ENCODE results near the gene MSI2.

- TF ChIP-seq CTCF (IDR thresholded peaks at IDR 0.05; ENCODE audit: insufficient read depth, low read length, poor library complexity, severe bottlenecking) = peak; percentile 80
- no peak for TF ChIP-seq EZH2phosphoT487 (conservative IDR thresholded peaks at IDR 0.05; ENCODE audit: low read length)
Measured at GRCh38 chr17:57597531-57598453, 341.5 kb downstream of the MSI2 start.

All from SU-DHL-6 (cell line).